Astrocyte (in vitro differentiated cells and primary cell): ENCODE measurements around the gene NPAS3. TPM values are rescaled to one million over a fixed set of nuclear protein-coding genes. Genes with fewer than 3 reads are reported as not detected.

Experiments used
- DNase-seq: peaks from one replicate; pipeline ENCODE4 v3.0.0-alpha.2; 2010; ENCODE audit warnings: low read depth
- FAIRE-seq: peaks from 2 replicates; lab custom pipeline; 2011; peaks lifted over from hg19 to GRCh38; lab: Jason Lieb, UNC
- H2AFZ ChIP-seq: 2 replicates; pipeline ENCODE4 v1.6.0; 2012; ENCODE audit warnings: low read depth, low read length, inconsistent platforms
- H3K27ac ChIP-seq: 2 replicates; pipeline ENCODE4 v1.5.1; 2011; ENCODE audit warnings: low read depth, low read length, inconsistent platforms
- H3K27me3 ChIP-seq: 2 replicates; pipeline ENCODE4 v1.6.0; 2011; ENCODE audit warnings: low read length, inconsistent platforms; ENCODE audit not compliant: insufficient read depth
- H3K36me3 ChIP-seq: 2 replicates; pipeline ENCODE4 v1.5.1; 2011; ENCODE audit warnings: low read length, inconsistent platforms; ENCODE audit not compliant: insufficient read depth
- H3K4me1 ChIP-seq: 2 replicates; pipeline ENCODE4 v1.5.1; 2011; ENCODE audit warnings: low read length, inconsistent platforms; ENCODE audit not compliant: insufficient read depth
- H3K4me2 ChIP-seq: 2 replicates; pipeline ENCODE4 v1.6.0; 2012; ENCODE audit warnings: low read length, inconsistent platforms
- H3K4me3 ChIP-seq: 2 replicates; pipeline ENCODE4 v1.5.1; 2011; ENCODE audit warnings: low read depth, mild to moderate bottlenecking, low read length, inconsistent platforms; ENCODE audit not compliant: insufficient read depth
- H3K79me2 ChIP-seq: 2 replicates; pipeline ENCODE4 v1.6.0; 2012; ENCODE audit warnings: mild to moderate bottlenecking, low read length, inconsistent platforms; ENCODE audit not compliant: insufficient read depth
- H3K9ac ChIP-seq: 2 replicates; pipeline ENCODE4 v1.6.0; 2012; ENCODE audit warnings: mild to moderate bottlenecking, low read length, inconsistent platforms
- H3K9me3 ChIP-seq: 2 replicates; pipeline ENCODE4 v1.5.1; 2012; ENCODE audit warnings: low read depth, mild to moderate bottlenecking, low read length, inconsistent platforms; ENCODE audit not compliant: insufficient read depth
- H4K20me1 ChIP-seq: 2 replicates; pipeline ENCODE4 v1.6.0; 2012; ENCODE audit warnings: low read length, inconsistent platforms; ENCODE audit not compliant: insufficient read depth
- H3K27ac Mint-ChIP-seq: one replicate; pipeline ENCODE4 v1.8.0; 2021; ENCODE audit warnings: mild to moderate bottlenecking, mixed read lengths; ENCODE audit not compliant: unreplicated experiment
- H3K27me3 Mint-ChIP-seq: one replicate; pipeline ENCODE4 v1.8.0; 2021; ENCODE audit warnings: low read depth, mixed read lengths; ENCODE audit not compliant: unreplicated experiment
- H3K36me3 Mint-ChIP-seq: one replicate; pipeline ENCODE4 v1.8.0; 2021; ENCODE audit warnings: low read depth, mixed read lengths; ENCODE audit not compliant: unreplicated experiment
- H3K4me1 Mint-ChIP-seq: one replicate; pipeline ENCODE4 v1.8.0; 2021; ENCODE audit warnings: low read depth, mixed read lengths; ENCODE audit not compliant: unreplicated experiment
- H3K4me3 Mint-ChIP-seq: one replicate; pipeline ENCODE4 v1.8.0; 2021; ENCODE audit warnings: mild to moderate bottlenecking, moderate library complexity, mixed read lengths; ENCODE audit not compliant: unreplicated experiment
- H3K9me3 Mint-ChIP-seq: one replicate; pipeline ENCODE4 v1.8.0; 2021; ENCODE audit warnings: mild to moderate bottlenecking, mixed read lengths; ENCODE audit not compliant: unreplicated experiment
- CTCF ChIP-seq: IDR thresholded peaks from 2 replicates; pipeline ENCODE4 v1.5.1; 2011; ENCODE audit warnings: low read depth, mild to moderate bottlenecking, inconsistent platforms, low read length, moderate library complexity; ENCODE audit not compliant: insufficient read depth
- EZH2 ChIP-seq: IDR thresholded peaks from 2 replicates; pipeline ENCODE4 v1.6.1; 2012; ENCODE audit warnings: mild to moderate bottlenecking, low read length, inconsistent platforms; ENCODE audit not compliant: insufficient read depth
- total RNA-seq: library from RNA; stranded (reverse); gene quantifications from 2 replicates; pipeline ENCODE4 v1.2.1, GENCODE V29; 2021

The NPAS3 gene
- total RNA-seq, 1 donor from 2014 or later = 2.6 TPM

- H3K27ac ChIP-seq = no peak overlapping the region
- no peaks in the 10 kb centered on the region for H3K9me3 ChIP-seq
- no peaks in the 10 kb centered on the region for H3K27me3 ChIP-seq
- no peak for TF ChIP-seq CTCF
- no peak for TF ChIP-seq EZH2
- FAIRE-seq (no peak), DNase-seq (no peak)
- H3K4me2 ChIP-seq = no peak overlapping the region
- no peak overlapping the region for H2AFZ ChIP-seq
- Mint-ChIP-seq H3K4me3 (no peak overlapping the region), H3K27ac (no peak overlapping the region), H3K36me3 (no peaks in the 10 kb centered on the region), H3K9me3 (no peaks in the 10 kb centered on the region), H3K27me3 (no peaks in the 10 kb centered on the region), H3K4me1 (peaks cover 7% of the 10 kb centered on the region)
- no peaks in the 10 kb centered on the region for H4K20me1 ChIP-seq
- H3K9ac ChIP-seq = no peak overlapping the region
- H3K4me3 ChIP-seq = no peak overlapping the region
- H3K36me3 ChIP-seq = no peaks in the 10 kb centered on the region
- no peaks in the 10 kb centered on the region for H3K79me2 ChIP-seq
- peaks cover 5% of the 10 kb centered on the region for H3K4me1 ChIP-seq
These were observed 187.8 kb downstream of the NPAS3 start for GRCh38 chr14:33126433-33126832.

GRCh38 chr14:33127531-33127930 lies 188.9 kb downstream of the NPAS3 start:
- peaks cover 5% of the 10 kb centered on the region for H3K4me1 ChIP-seq
- no peaks in the 10 kb centered on the region for H3K9me3 Mint-ChIP-seq
- FAIRE-seq = no peak

More at GRCh38 chr14:33127531-33127930, 188.9 kb downstream of the NPAS3 start:
- no peaks in the 10 kb centered on the region for H3K9me3 ChIP-seq
- Mint-ChIP-seq H3K27ac (no peak overlapping the region), H3K27me3 (no peaks in the 10 kb centered on the region), H3K4me1 (peaks cover 7% of the 10 kb centered on the region), H3K4me3 (no peak overlapping the region), H3K36me3 (no peaks in the 10 kb centered on the region)
- H3K27me3 ChIP-seq = no peaks in the 10 kb centered on the region
- H3K27ac ChIP-seq = no peak overlapping the region
- no peak overlapping the region for H3K9ac ChIP-seq
- no peak overlapping the region for H3K4me3 ChIP-seq
- TF ChIP-seq CTCF (no peak), EZH2 (no peak)
- no peaks in the 10 kb centered on the region for H3K36me3 ChIP-seq
- peak overlapping the region; percentile 42 for H3K4me2 ChIP-seq
- H3K79me2 ChIP-seq = no peaks in the 10 kb centered on the region
- DNase-seq = no peak
- H2AFZ ChIP-seq = no peak overlapping the region
- no peaks in the 10 kb centered on the region for H4K20me1 ChIP-seq
